B cell (primary cell): ENCODE data around the gene MEPCE. TPM values are rescaled to one million over a fixed set of nuclear protein-coding genes. Genes with fewer than 3 reads are reported as not detected.
"Not testable (repeated sequence)": the region's sequence is repeated elsewhere in the genome, so short reads cannot be mapped to it uniquely, and the experiment has no call there.

Experiments used
- ATAC-seq: fragments of 200-7000 bp; cut with Tn5 transposase; one replicate; pipeline ENCODE4 v1.10.0; 2021; ENCODE audit warnings: low read depth, mild to moderate bottlenecking, moderate number of reproducible peaks, moderate library complexity
- CTCF ChIA-PET: fragments of 350-600 bp; sonication (Branson Sonifier 250); formaldehyde crosslinking; loops from one replicate; lab custom pipeline; 2021; ENCODE audit warnings: antibody characterized with exemption, inconsistent platforms; lab: Charles Lee
- POLR2A ChIA-PET: fragments of 350-600 bp; sonication (Branson Sonifier 250); formaldehyde crosslinking; loops from one replicate; lab custom pipeline; 2021; ENCODE audit warnings: antibody characterized with exemption; lab: Charles Lee
- DNase-seq: peaks from one replicate; pipeline ENCODE4 v3.0.0; 2013
- H2AFZ ChIP-seq: 2 replicates; pipeline ENCODE4 v1.6.1; 2012; ENCODE audit warnings: mild to moderate bottlenecking, low read depth, low read length; ENCODE audit not compliant: insufficient read depth, poor library complexity, severe bottlenecking
- H3K27ac ChIP-seq, 2 donors: 1 replicate in 1 of 2; 2 replicates in 1 of 2; pipeline ENCODE4 v1.5.1; 2012 to 2013; ENCODE audit warnings: low read length in 2 of 2, mild to moderate bottlenecking in 2 of 2, moderate library complexity in 1 of 2
- H3K27me3 ChIP-seq, 4 experiments: fragments of 200-600 bp in 1 of 4; sonication (generic) in 1 of 4; replicated peaks in 1 of 4; 1 replicate in 2 of 4; 2 replicates in 2 of 4; pipeline versions ENCODE4 v1.6.1 to v1.7.0; 2013 to 2016; ENCODE audit warnings: low read length in 3 of 4, mild to moderate bottlenecking in 2 of 4, mixed read lengths in 1 of 4, moderate library complexity in 1 of 4; ENCODE audit not compliant: insufficient read depth in 4 of 4, control insufficient read depth in 3 of 4; ENCODE audit errors: control extremely low read depth in 1 of 4
- H3K36me3 ChIP-seq, 2 experiments: replicated peaks in 1 of 2; 1 replicate in 1 of 2; 2 replicates in 1 of 2; pipeline versions ENCODE4 v1.6.1 to v1.7.1; 2013; ENCODE audit warnings: low read length in 1 of 2; ENCODE audit not compliant: insufficient read depth in 2 of 2, control insufficient read depth in 1 of 2; ENCODE audit errors: control extremely low read depth in 1 of 2, extremely low read depth in 1 of 2
- H3K4me1 ChIP-seq, 2 donors: fragments of 200-600 bp in 1 of 2; sonication (generic) in 1 of 2; 1 replicate in 1 of 2; 2 replicates in 1 of 2; pipeline versions ENCODE4 v1.5.1 to v1.6.1; 2013 to 2017; ENCODE audit warnings: low read length in 2 of 2; ENCODE audit not compliant: control insufficient read depth in 2 of 2, insufficient read depth in 2 of 2
- H3K4me2 ChIP-seq: replicated peaks from 2 replicates; pipeline ENCODE3; 2012; ENCODE audit warnings: mild to moderate bottlenecking, low read depth, low read length; ENCODE audit not compliant: poor library complexity, severe bottlenecking
- H3K4me3 ChIP-seq, 5 experiments: fragments of 200-600 bp in 1 of 5; sonication (generic) in 1 of 5; 1 replicate in 3 of 5; 2 replicates in 2 of 5; pipeline versions ENCODE4 v1.5.1 to v1.7.0; 2011 to 2016; ENCODE audit warnings: low read length in 4 of 5, mild to moderate bottlenecking in 4 of 5, low read depth in 2 of 5, control low read depth in 1 of 5, moderate library complexity in 1 of 5; ENCODE audit not compliant: insufficient read depth in 1 of 5; ENCODE audit errors: control extremely low read depth in 1 of 5, extremely low read depth in 1 of 5
- H3K79me2 ChIP-seq: fragments of 200-600 bp; sonication (generic); one replicate; pipeline ENCODE4 v1.6.0; 2016; ENCODE audit warnings: low read length; ENCODE audit not compliant: control insufficient read depth, insufficient read depth
- H3K9ac ChIP-seq: fragments of 200-600 bp; sonication (generic); 2 replicates; pipeline ENCODE4 v1.6.1; 2017; ENCODE audit warnings: mild to moderate bottlenecking, low read length, moderate library complexity
- H3K9me3 ChIP-seq, 3 donors: one replicate each; pipeline versions ENCODE4 v1.6.1 to v1.7.1; 2013; ENCODE audit warnings: low read length in 2 of 3; ENCODE audit not compliant: control insufficient read depth in 2 of 3, insufficient read depth in 1 of 3; ENCODE audit errors: control extremely low read depth in 1 of 3
- H4K20me1 ChIP-seq: 2 replicates; pipeline ENCODE4 v1.6.0; 2012; ENCODE audit warnings: mild to moderate bottlenecking, low read length; ENCODE audit not compliant: insufficient read depth, control insufficient read depth, poor library complexity, severe bottlenecking
- H3K27ac Mint-ChIP-seq: one replicate; pipeline ENCODE4 v1.8.0; 2021; ENCODE audit warnings: mixed read lengths
- H3K27me3 Mint-ChIP-seq: one replicate; pipeline ENCODE4 v1.8.0; 2021; ENCODE audit warnings: mixed read lengths
- H3K4me1 Mint-ChIP-seq: one replicate; pipeline ENCODE4 v1.8.0; 2021; ENCODE audit warnings: mixed read lengths
- H3K4me3 Mint-ChIP-seq: one replicate; pipeline ENCODE4 v1.8.0; 2021; ENCODE audit warnings: mixed read lengths
- H3K9me3 Mint-ChIP-seq: one replicate; pipeline ENCODE4 v1.8.0; 2022; ENCODE audit warnings: mixed read lengths; ENCODE audit not compliant: insufficient read depth
- EZH2 ChIP-seq: IDR thresholded peaks from 2 replicates; pipeline ENCODE4 v1.6.1; 2012; ENCODE audit warnings: borderline replicate concordance, low read depth, mild to moderate bottlenecking, moderate library complexity, low read length; ENCODE audit not compliant: insufficient read depth, poor library complexity, severe bottlenecking
- WGBS: methylation state at CpG from one replicate; pipeline ENCODE4 v1.1.5; 2013; ENCODE audit warnings: missing lambda C conversion rate; ENCODE audit not compliant: insufficient coverage; 5-methylcytosine and 5-hydroxymethylcytosine counted together
- intact Hi-C: fragments of 100-400 bp; cut with micrococcal nuclease; formaldehyde crosslinking; loops from one replicate; pipeline ENCODE4 v1.10.0; 2022
- polyA plus RNA-seq: library from polyadenylated mRNA; depleted of rRNA; stranded (reverse); fragments of >200 nt; gene quantifications from 2 replicates; pipeline ENCODE4 v1.2.3, GENCODE V29; 2012
- total RNA-seq, 2 donors: library from RNA; stranded (reverse); fragments of 120-200 nt in 1 of 2; gene quantifications; 1 replicate in 1 of 2; 2 replicates in 1 of 2; pipeline versions ENCODE4 v1.2.3 to v1.2.4, GENCODE V29; 2013 to 2022
- TF ChIP-seq, protein P1 (sequence below): fragments of 200-600 bp; IDR thresholded peaks from one replicate; pipeline ENCODE4 v1.8.0; 2022; ENCODE audit warnings: antibody characterized with exemption, mild to moderate bottlenecking

The MEPCE gene
- total and polyA plus RNA-seq, 2 donors (not counting 1 experiment from before 2014, with no cell fraction given), result 54.5 to 90.6 TPM

DNA sequence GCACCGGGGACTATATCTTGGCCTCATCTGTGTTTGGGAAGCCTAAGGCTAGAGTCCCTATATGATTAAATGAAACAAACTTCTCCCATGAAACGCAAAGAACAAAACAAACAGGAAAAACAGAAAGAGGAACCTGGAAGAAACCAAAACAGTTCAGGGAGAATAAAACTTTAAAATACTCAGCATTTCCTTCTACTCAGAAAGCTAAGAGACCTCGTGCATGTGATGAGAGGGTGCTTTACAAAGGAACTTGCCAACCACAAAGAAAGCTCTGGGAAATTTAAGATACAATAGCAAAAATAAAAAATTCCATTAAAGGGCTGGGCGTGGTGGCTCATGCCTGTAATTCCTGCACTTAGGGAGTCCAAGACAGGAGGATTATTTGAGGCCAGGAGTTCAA, 49.4 kb upstream of the MEPCE start:
- H3K4me2 ChIP-seq, result no peak overlapping the region
- H3K27ac ChIP-seq, result no peak overlapping the region
- ChIA-PET CTCF (interaction anchor here (0.7 to 2.4 kb wide), 4 partner anchors 25 to 345 kb away, joined by 3 to 7 read pairs (median 3); no protein-coding TSS in a partner anchor), POLR2A (interaction anchor here (1.2 kb wide), 1 partner anchor 11 kb away, joined by 5 read pairs; no protein-coding TSS in a partner anchor)
- DNase-seq (no peak), ATAC-seq (no peak)
- Mint-ChIP-seq H3K27ac (no peak overlapping the region), H3K9me3 (no peaks in the 10 kb centered on the region), H3K4me3 (no peak overlapping the region), H3K27me3 (no peaks in the 10 kb centered on the region), H3K4me1 (peaks cover 24% of the 10 kb centered on the region)
- H4K20me1 ChIP-seq, result no peaks in the 10 kb centered on the region
- no CpG with 5 or more reads among the region's 4 CpGs for WGBS
- no peaks in the 10 kb centered on the region for H3K27me3 ChIP-seq
- H3K79me2 ChIP-seq, result no peaks in the 10 kb centered on the region
- intact Hi-C loops, result no loop called here
- H3K9ac ChIP-seq, result no peak overlapping the region
- no peak overlapping the region for H2AFZ ChIP-seq
- TF ChIP-seq, protein P1, sequence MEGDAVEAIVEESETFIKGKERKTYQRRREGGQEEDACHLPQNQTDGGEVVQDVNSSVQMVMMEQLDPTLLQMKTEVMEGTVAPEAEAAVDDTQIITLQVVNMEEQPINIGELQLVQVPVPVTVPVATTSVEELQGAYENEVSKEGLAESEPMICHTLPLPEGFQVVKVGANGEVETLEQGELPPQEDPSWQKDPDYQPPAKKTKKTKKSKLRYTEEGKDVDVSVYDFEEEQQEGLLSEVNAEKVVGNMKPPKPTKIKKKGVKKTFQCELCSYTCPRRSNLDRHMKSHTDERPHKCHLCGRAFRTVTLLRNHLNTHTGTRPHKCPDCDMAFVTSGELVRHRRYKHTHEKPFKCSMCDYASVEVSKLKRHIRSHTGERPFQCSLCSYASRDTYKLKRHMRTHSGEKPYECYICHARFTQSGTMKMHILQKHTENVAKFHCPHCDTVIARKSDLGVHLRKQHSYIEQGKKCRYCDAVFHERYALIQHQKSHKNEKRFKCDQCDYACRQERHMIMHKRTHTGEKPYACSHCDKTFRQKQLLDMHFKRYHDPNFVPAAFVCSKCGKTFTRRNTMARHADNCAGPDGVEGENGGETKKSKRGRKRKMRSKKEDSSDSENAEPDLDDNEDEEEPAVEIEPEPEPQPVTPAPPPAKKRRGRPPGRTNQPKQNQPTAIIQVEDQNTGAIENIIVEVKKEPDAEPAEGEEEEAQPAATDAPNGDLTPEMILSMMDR, result no peak
- no peak for TF ChIP-seq EZH2
- no peaks in the 10 kb centered on the region for H3K9me3 ChIP-seq
- H3K4me3 ChIP-seq, result no peak overlapping the region
- no peaks in the 10 kb centered on the region for H3K36me3 ChIP-seq
- H3K4me1 ChIP-seq, result peaks cover 0 to 7% of the 10 kb centered on the region in 2 donors

DNA sequence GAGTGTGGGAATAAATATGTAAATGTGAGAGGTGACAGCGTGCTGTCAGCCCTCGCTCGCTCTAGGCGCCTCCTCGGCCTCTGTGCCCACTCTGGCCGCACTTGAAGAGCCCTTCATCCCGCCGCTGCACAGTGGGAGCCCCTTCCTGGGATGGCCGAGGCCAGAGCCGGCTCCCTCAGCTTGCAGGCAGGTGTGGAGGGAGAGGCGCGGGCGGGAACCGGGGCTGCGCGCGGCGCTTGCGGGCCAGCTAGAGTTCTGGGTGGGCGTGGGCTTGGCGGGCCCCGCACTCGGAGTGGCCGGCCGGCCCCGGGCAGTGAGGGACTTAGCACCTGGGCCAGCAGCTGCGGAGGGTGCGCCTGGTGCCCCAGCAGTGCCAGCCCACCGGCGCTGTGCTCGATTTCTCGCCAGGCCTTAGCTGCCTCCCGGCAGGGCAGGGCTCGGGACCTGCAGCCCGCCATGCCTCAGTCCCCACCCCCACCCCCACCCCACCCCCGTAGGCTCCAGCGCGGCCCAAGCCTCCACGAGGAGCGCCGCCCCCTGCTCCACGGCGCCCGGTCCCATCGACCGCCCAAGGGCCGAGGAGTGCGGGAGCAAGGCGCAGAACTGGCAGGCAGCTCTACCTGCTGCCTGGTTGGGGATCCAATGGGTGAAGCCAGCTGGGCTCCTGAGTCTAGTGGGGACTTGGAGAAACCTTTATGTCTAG, 47.9 kb upstream of the MEPCE start:
- not testable (repeated sequence) for H3K4me1 ChIP-seq
- CTCF ChIA-PET, result interaction anchor here (1.0 to 2.4 kb wide), 2 partner anchors 26 to 34 kb away, joined by 3 to 7 read pairs; no protein-coding TSS in a partner anchor
- WGBS, result 98% methylated on average over 27 of the region's 49 CpGs

DNA sequence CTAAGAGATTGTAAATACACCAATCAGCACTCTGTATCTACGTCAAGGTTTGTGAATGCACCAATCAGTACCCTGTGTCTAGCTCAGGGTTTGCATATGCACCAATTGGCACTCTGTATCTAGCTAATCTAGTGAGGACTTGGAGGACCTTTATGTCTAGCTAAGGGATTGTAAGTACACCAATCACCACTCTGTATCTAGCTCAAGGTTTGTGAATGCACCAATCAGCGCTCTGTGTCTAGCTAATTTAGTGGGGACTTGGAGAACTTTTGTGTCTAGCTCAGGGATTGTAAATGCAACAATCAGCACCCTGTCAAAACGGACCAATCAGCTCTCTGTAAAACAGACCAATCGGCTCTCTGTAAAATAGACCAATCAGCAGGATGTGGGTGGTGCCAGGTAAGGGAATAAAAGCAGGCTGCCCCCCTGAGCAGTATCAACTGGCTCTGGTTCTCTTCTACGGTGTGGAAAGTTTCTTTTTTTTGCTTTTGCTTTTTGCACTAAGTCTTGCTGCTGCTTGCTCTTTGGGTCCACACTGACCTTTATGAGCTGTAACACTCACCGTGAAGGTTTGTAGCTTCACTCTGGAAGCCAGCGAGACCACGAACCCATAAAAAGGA, 47.3 kb upstream of the MEPCE start:
- not testable (repeated sequence) for H3K4me3 Mint-ChIP-seq

More for the DNA sequence above, 47.9 kb upstream of the MEPCE start:
- Mint-ChIP-seq H3K4me1 (peaks cover 19% of the 10 kb centered on the region), H3K27ac (peak overlapping the region; percentile 32)
- H3K9ac ChIP-seq, POLR2A ChIA-PET, H3K4me3 ChIP-seq, ATAC-seq, H3K27ac ChIP-seq, H4K20me1 ChIP-seq, H3K4me2 ChIP-seq, H3K9me3 ChIP-seq, H3K27me3 ChIP-seq, H2AFZ ChIP-seq, H3K4me3 Mint-ChIP-seq, intact Hi-C loops, H3K9me3 Mint-ChIP-seq, DNase-seq, H3K36me3 ChIP-seq, H3K79me2 ChIP-seq, H3K27me3 Mint-ChIP-seq: not testable (repeated sequence)

More for the DNA sequence above, 47.3 kb upstream of the MEPCE start:
- H3K36me3 ChIP-seq, H3K4me1 ChIP-seq, ATAC-seq, H3K9ac ChIP-seq, H3K9me3 Mint-ChIP-seq, H4K20me1 ChIP-seq, H3K79me2 ChIP-seq, H3K27me3 ChIP-seq, H3K4me2 ChIP-seq, H2AFZ ChIP-seq, POLR2A ChIA-PET, intact Hi-C loops, H3K27me3 Mint-ChIP-seq, H3K27ac ChIP-seq, H3K4me3 ChIP-seq, H3K9me3 ChIP-seq: not testable (repeated sequence)
- peaks cover 19% of the 10 kb centered on the region for H3K4me1 Mint-ChIP-seq
- 64% methylated on average over 6 of the region's 8 CpGs for WGBS
- CTCF ChIA-PET, result interaction anchor here (1.0 to 2.4 kb wide), 2 partner anchors 25 to 33 kb away, joined by 3 to 7 read pairs; no protein-coding TSS in a partner anchor
- DNase-seq, result peak; percentile 25
- peak overlapping the region; percentile 32 for H3K27ac Mint-ChIP-seq
